ENCODE results near the gene SPAG6.

SPAG6 gene

DNA sequence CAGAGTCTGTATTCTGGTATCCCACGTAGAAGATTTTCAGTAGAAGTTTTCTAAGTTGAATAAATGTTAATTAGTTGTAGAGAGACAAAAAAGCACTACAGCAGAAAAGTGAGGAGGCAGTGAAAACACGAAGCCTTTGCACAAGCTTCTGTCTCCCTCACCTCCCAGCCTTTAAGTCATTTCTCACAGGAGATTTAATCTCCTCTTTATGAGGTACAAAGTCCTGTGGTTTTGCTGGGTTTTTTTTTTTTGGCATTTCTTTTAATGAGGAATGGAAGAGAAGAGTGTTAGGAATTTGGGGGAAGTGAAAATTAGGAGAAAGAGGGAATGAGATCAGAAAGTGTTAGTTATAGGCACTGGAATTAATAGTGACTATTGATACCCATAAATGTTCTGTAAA is 21.5 kb downstream of the SPAG6 start:
- no peak for DNase-seq (ENCODE audit: low read depth)

DNA sequence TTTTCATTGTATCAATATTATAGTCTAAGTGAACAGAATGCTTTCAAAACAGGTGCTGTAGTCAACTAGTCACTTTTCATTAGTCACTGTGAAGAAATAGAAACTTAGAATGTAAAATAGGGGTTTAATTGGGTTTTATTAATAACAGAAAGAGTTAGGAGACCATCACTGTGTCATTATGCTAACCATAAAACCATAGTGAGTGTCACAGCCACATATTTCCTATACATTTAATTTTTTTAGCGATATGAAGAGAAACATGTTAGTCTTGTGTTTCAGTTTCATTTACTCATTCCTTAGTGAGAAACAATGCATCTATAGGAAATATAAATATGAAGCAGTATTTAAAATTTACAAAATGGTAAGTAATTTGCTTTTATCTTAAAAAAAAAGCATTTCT is 22.2 kb downstream of the SPAG6 start:
- no peak for DNase-seq (ENCODE audit: low read depth)
- no peak overlapping the region for H3K4me3 ChIP-seq (ENCODE audit: low read length)
- TF ChIP-seq, protein P1, sequence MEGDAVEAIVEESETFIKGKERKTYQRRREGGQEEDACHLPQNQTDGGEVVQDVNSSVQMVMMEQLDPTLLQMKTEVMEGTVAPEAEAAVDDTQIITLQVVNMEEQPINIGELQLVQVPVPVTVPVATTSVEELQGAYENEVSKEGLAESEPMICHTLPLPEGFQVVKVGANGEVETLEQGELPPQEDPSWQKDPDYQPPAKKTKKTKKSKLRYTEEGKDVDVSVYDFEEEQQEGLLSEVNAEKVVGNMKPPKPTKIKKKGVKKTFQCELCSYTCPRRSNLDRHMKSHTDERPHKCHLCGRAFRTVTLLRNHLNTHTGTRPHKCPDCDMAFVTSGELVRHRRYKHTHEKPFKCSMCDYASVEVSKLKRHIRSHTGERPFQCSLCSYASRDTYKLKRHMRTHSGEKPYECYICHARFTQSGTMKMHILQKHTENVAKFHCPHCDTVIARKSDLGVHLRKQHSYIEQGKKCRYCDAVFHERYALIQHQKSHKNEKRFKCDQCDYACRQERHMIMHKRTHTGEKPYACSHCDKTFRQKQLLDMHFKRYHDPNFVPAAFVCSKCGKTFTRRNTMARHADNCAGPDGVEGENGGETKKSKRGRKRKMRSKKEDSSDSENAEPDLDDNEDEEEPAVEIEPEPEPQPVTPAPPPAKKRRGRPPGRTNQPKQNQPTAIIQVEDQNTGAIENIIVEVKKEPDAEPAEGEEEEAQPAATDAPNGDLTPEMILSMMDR (conservative IDR thresholded peaks at IDR 0.05; ENCODE audit: low read depth, low read length), result no peak

More for the DNA sequence above, 21.5 kb downstream of the SPAG6 start:
- H3K4me3 ChIP-seq (ENCODE audit: low read length), result no peak overlapping the region
- TF ChIP-seq, protein P1 (conservative IDR thresholded peaks at IDR 0.05; ENCODE audit: low read depth, low read length), result no peak

DNA sequence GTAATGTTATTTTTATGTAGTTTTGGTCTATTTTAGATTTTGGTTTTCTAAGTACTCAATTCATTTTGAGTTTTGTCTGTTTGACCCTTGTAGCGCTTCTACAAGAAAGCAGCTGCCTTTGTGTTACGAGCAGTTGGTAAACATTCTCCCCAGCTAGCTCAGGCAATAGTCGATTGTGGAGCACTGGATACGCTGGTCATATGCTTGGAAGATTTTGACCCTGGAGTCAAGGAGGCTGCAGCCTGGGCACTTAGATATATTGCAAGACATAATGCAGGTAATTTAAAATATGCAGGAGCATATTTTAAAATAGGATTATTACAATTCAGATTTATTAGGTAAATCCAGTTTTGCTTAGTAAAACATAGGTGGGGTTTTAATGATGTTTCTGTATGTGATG is 23.1 kb downstream of the SPAG6 start:
- TF ChIP-seq, protein P1 (conservative IDR thresholded peaks at IDR 0.05; ENCODE audit: low read depth, low read length), result no peak
- no peak overlapping the region for H3K4me3 ChIP-seq (ENCODE audit: low read length)
- no peak for DNase-seq (ENCODE audit: low read depth)

DNA sequence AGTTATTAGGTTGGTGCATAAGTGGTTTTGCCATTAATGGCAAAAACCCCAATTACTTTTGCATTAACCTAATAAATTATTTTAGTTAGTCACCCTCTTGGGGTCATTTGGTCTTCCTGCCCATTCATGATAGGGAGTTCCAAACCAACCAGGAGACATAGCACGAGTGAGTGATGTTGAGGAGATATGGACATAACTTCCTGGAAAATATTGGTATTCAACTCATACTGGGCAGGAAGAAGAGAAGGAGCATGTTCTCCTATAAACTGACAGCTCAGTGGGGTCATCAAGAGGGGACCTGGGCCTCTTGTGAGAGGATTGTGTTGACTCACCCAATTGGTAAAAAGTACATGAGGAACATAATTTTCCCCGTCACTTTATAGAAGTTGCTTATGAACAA is 23.7 kb downstream of the SPAG6 start:
- DNase-seq (ENCODE audit: low read depth), result no peak
- H3K4me3 ChIP-seq (ENCODE audit: low read length), result no peak overlapping the region
- TF ChIP-seq, protein P1 (conservative IDR thresholded peaks at IDR 0.05; ENCODE audit: low read depth, low read length), result no peak

DNA sequence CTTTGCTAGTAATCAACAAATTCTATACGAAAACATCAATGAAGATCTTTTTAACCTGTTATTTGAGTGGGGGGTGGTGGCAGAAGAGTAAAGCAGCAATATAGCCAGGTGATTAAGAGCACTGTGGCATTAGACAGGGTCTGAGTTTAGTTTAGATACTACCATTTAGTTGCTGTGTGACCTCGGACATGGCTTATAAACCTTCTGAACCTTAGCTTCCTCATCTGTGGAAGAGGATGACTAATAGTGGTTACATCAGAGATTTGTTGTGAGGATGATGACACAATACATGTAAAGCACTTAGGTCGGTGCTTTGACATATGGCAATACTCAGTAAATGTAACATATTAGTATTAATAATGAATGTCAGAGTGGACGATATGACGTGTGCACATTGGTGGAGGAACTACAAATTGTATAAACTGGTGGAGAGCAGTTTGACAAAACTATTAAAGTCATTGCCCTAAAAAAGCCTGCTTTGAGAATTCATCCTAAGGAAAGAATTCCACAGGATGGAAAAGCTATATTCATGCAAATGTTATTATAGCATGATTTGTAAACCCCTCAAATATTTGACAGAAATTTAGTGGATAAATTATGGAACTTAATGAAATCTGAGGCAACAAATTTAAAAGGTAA is 24.3 kb downstream of the SPAG6 start:
- TF ChIP-seq, protein P1 (conservative IDR thresholded peaks at IDR 0.05; ENCODE audit: low read depth, low read length), result no peak
- no peak overlapping the region for H3K4me3 ChIP-seq (ENCODE audit: low read length)
- DNase-seq (ENCODE audit: low read depth), result no peak

DNA sequence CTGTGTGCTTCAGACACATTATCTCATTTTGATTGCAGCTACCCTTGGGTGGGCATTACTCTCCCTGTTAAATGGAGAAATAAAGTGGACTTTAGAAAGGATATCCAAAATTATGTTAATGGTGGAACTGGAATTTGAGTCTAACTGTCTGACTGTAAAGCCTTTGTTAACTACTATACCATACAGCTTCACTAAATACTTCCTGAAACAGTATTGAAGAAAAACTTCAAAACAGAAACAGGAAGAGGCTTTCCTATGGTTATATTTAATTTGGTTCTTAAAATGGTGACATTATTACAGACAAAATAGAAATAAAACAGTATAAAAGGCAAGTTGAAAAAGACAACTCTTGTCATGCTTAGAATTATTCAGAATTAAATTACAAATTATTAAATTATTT is 25.0 kb downstream of the SPAG6 start:
- no peak overlapping the region for H3K4me3 ChIP-seq (ENCODE audit: low read length)
- no peak for DNase-seq (ENCODE audit: low read depth)
- TF ChIP-seq, protein P1 (conservative IDR thresholded peaks at IDR 0.05; ENCODE audit: low read depth, low read length), result no peak

DNA sequence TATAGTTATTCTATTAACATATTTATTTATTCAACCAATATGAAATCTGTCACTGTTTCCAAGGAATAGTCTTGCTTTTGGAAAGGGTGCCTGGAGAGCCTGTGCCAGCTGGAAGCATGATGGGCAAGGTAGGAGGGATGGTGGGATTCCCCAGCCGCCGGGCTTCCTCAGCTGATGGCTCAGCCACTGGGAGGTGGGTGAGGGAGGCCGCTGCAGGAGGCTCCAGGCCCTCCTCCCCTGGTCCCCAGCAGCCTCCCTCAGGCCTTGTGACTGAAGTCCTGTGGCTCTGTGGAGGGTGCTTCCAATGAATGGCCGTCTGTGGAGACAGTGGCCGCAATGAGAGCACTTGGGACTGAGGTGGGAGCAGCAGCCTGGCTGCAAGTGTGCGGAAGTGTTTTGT is 27.0 kb downstream of the SPAG6 start:
- no peak overlapping the region for H3K4me3 ChIP-seq (ENCODE audit: low read length)
- DNase-seq (ENCODE audit: low read depth), result no peak
- TF ChIP-seq, protein P1 (conservative IDR thresholded peaks at IDR 0.05; ENCODE audit: low read depth, low read length), result no peak
